CD4-positive, alpha-beta T cell (primary cell): ENCODE results near the gene USP35. TPM values are rescaled to one million over a fixed set of nuclear protein-coding genes. Genes with fewer than 3 reads are reported as not detected.
"Not testable (repeated sequence)": the region's sequence is repeated elsewhere in the genome, so short reads cannot be mapped to it uniquely, and the experiment has no call there.

ENCODE experiments used
- ATAC-seq: fragments of 200-7000 bp; cut with Tn5 transposase; one replicate; pipeline ENCODE4 v1.10.0; 2022; ENCODE audit warnings: mild to moderate bottlenecking; ENCODE audit not compliant: poor library complexity
- CTCF ChIA-PET: fragments of 350-600 bp; sonication (Branson Sonifier 250); formaldehyde crosslinking; loops from one replicate; lab custom pipeline; 2021; ENCODE audit warnings: antibody characterized with exemption, inconsistent platforms; lab: Charles Lee
- POLR2A ChIA-PET: fragments of 350-600 bp; sonication (Branson Sonifier 250); formaldehyde crosslinking; loops from one replicate; lab custom pipeline; 2021; ENCODE audit warnings: antibody characterized with exemption, inconsistent platforms; lab: Charles Lee
- DNase-seq, 14 experiments: peaks; one replicate each; pipeline ENCODE4 v3.0.0-alpha.2; 2013 to 2020; ENCODE audit warnings: mixed read lengths in 2 of 14
- H3K27ac ChIP-seq, 2 donors: one replicate each; pipeline versions ENCODE4 v1.5.1 to v1.7.0; 2013; ENCODE audit warnings: low read length in 2 of 2, low read depth in 1 of 2, mild to moderate bottlenecking in 1 of 2
- H3K27me3 ChIP-seq, 2 experiments: 1 replicate in 1 of 2; 2 replicates in 1 of 2; pipeline versions ENCODE4 v1.6.1 to v1.7.0; 2013; ENCODE audit warnings: low read length in 2 of 2, control low read depth in 1 of 2, mild to moderate bottlenecking in 1 of 2, moderate library complexity in 1 of 2; ENCODE audit not compliant: insufficient read depth in 2 of 2, control insufficient read depth in 1 of 2
- H3K36me3 ChIP-seq: one replicate; pipeline ENCODE4 v1.6.1; 2013; ENCODE audit warnings: low read length, control low read depth; ENCODE audit not compliant: insufficient read depth
- H3K4me1 ChIP-seq: one replicate; pipeline ENCODE4 v1.6.1; 2013; ENCODE audit warnings: low read length, control low read depth; ENCODE audit not compliant: insufficient read depth
- H3K4me3 ChIP-seq: one replicate; pipeline ENCODE4 v1.5.1; 2013; ENCODE audit warnings: mild to moderate bottlenecking, low read length, moderate library complexity
- H3K9me3 ChIP-seq, 2 experiments: 1 replicate in 1 of 2; 2 replicates in 1 of 2; pipeline versions ENCODE4 v1.6.1 to v1.7.0; 2013; ENCODE audit warnings: low read length in 2 of 2, mild to moderate bottlenecking in 2 of 2, control low read depth in 1 of 2, moderate library complexity in 1 of 2; ENCODE audit not compliant: control insufficient read depth in 1 of 2, insufficient read depth in 1 of 2
- H3K27ac Mint-ChIP-seq: one replicate; pipeline ENCODE4 v1.8.0; 2020; ENCODE audit warnings: mixed read lengths
- H3K27me3 Mint-ChIP-seq: one replicate; pipeline ENCODE4 v1.8.0; 2021; ENCODE audit warnings: mixed read lengths
- H3K36me3 Mint-ChIP-seq: one replicate; pipeline ENCODE4 v1.8.0; 2021; ENCODE audit warnings: low read depth, mixed read lengths
- H3K4me1 Mint-ChIP-seq: one replicate; pipeline ENCODE4 v1.8.0; 2021; ENCODE audit warnings: low read depth, mixed read lengths
- H3K4me3 Mint-ChIP-seq: one replicate; pipeline ENCODE4 v1.8.0; 2020; ENCODE audit warnings: mild to moderate bottlenecking, mixed read lengths
- H3K9me3 Mint-ChIP-seq: one replicate; pipeline ENCODE4 v1.8.0; 2020; ENCODE audit warnings: mixed read lengths
- CTCF ChIP-seq: fragments of 200-600 bp; IDR thresholded peaks from one replicate; pipeline ENCODE4 v1.8.0; 2022; ENCODE audit warnings: antibody characterized with exemption, mild to moderate bottlenecking
- intact Hi-C, 2 experiments: fragments of 100-400 bp; cut with DNase I in 1 of 2; cut with micrococcal nuclease in 1 of 2; formaldehyde crosslinking; loops; one replicate each; pipeline versions ENCODE4 v1.15.1 to v1.9.0; 2023 to 2025; cut with DNase I, micrococcal nuclease
- total RNA-seq, 174 experiments: library from RNA in 2 of 174; stranded (reverse) in 2 of 174; gene quantifications; one replicate each; pipeline ENCODE4 v1.2.3 and lab custom pipeline; 2021 to 2026

Gene USP35
- total RNA-seq, 2 experiments from 2014 or later, result 29.2 to 33.1 TPM

- Mint-ChIP-seq H3K27me3 (no peaks in the 10 kb centered on the region), H3K4me3 (no peak overlapping the region), H3K36me3 (peaks cover 37% of the 10 kb centered on the region), H3K4me1 (no peaks in the 10 kb centered on the region), H3K27ac (no peak overlapping the region), H3K9me3 (no peaks in the 10 kb centered on the region)
- intact Hi-C loops, result no loop called here
- no peak for ATAC-seq
- no peaks in the 10 kb centered on the region for H3K27me3 ChIP-seq
- DNase-seq, result no peak
- H3K4me3 ChIP-seq, result no peak overlapping the region
- POLR2A ChIA-PET, result no interaction called here
- H3K4me1 ChIP-seq, result no peaks in the 10 kb centered on the region
- peaks cover 18% of the 10 kb centered on the region for H3K36me3 ChIP-seq
- CTCF ChIA-PET, result no interaction called here
- H3K27ac ChIP-seq, result no peak overlapping the region
- no peaks in the 10 kb centered on the region for H3K9me3 ChIP-seq
- no peak for TF ChIP-seq CTCF
These were observed 16.8 kb upstream of the USP35 start for GRCh38 chr11:78171951-78172350.

GRCh38 chr11:78175862-78176261 is 12.9 kb upstream of the USP35 start:
- Mint-ChIP-seq H3K27ac (peak overlapping the region; percentile 5), H3K36me3 (peaks cover 50% of the 10 kb centered on the region)
- H3K4me3 ChIP-seq, H3K9me3 Mint-ChIP-seq, H3K9me3 ChIP-seq, H3K27me3 Mint-ChIP-seq, intact Hi-C loops, ATAC-seq, H3K27ac ChIP-seq, POLR2A ChIA-PET, H3K4me3 Mint-ChIP-seq, H3K4me1 ChIP-seq, DNase-seq, H3K27me3 ChIP-seq, H3K4me1 Mint-ChIP-seq: not testable (repeated sequence)
- CTCF ChIA-PET, result interaction anchor here (0.9 kb wide), 1 partner anchor 276 kb away, joined by 4 read pairs; no protein-coding TSS in a partner anchor
- peaks cover 18% of the 10 kb centered on the region for H3K36me3 ChIP-seq

- DNase-seq (no peak), ATAC-seq (no peak)
- ChIA-PET CTCF (no interaction called here), POLR2A (no interaction called here)
- intact Hi-C loops, result no loop called here
- no peak overlapping the region for H3K27ac ChIP-seq
- H3K9me3 Mint-ChIP-seq, result no peaks in the 10 kb centered on the region
- peaks cover 50% of the 10 kb centered on the region for H3K36me3 Mint-ChIP-seq
- no peaks in the 10 kb centered on the region for H3K27me3 ChIP-seq
- no peak overlapping the region for H3K4me3 Mint-ChIP-seq
- H3K27ac Mint-ChIP-seq, result peak overlapping the region; percentile 5
- H3K27me3 Mint-ChIP-seq, result no peaks in the 10 kb centered on the region
- no peak for TF ChIP-seq CTCF
- no peaks in the 10 kb centered on the region for H3K4me1 Mint-ChIP-seq
- H3K4me1 ChIP-seq, result no peaks in the 10 kb centered on the region
- peaks cover 18% of the 10 kb centered on the region for H3K36me3 ChIP-seq
- H3K4me3 ChIP-seq, result no peak overlapping the region
- H3K9me3 ChIP-seq, result no peaks in the 10 kb centered on the region
These were observed 12.0 kb upstream of the USP35 start for GRCh38 chr11:78176605-78177141.

- H3K27me3 Mint-ChIP-seq, result no peaks in the 10 kb centered on the region
- no peak overlapping the region for H3K4me3 ChIP-seq
- peak overlapping the region; percentile 51 for H3K27ac Mint-ChIP-seq
- no peaks in the 10 kb centered on the region for H3K4me1 ChIP-seq
- peaks cover 50% of the 10 kb centered on the region for H3K36me3 Mint-ChIP-seq
- H3K36me3 ChIP-seq, result peaks cover 18% of the 10 kb centered on the region
- DNase-seq (no peak), ATAC-seq (no peak)
- TF ChIP-seq CTCF, result no peak
- no peaks in the 10 kb centered on the region for H3K4me1 Mint-ChIP-seq
- no peaks in the 10 kb centered on the region for H3K27me3 ChIP-seq
- no peaks in the 10 kb centered on the region for H3K9me3 Mint-ChIP-seq
- intact Hi-C loops, result no loop called here
- POLR2A ChIA-PET, result no interaction called here
- H3K9me3 ChIP-seq, result no peaks in the 10 kb centered on the region
- H3K4me3 Mint-ChIP-seq, result no peak overlapping the region
- no peak overlapping the region for H3K27ac ChIP-seq
- CTCF ChIA-PET, result interaction anchor here (0.7 kb wide), 1 partner anchor 80 kb away, joined by 3 read pairs; no protein-coding TSS in a partner anchor
These were observed 11.5 kb upstream of the USP35 start for GRCh38 chr11:78177216-78177615.
